H9 (cell line): ENCODE measurements around the gene HTRA1. TPM values are rescaled to one million over a fixed set of nuclear protein-coding genes. Genes with fewer than 3 reads are reported as not detected.

Experiments used
- DNase-seq: peaks from one replicate; pipeline ENCODE4 v3.0.0-alpha.2; 2017
- H2AFZ ChIP-seq: one replicate; pipeline ENCODE4 v1.6.1; 2013; ENCODE audit warnings: mild to moderate bottlenecking, low read length, control low read depth, moderate library complexity
- H2AK5ac ChIP-seq: 2 replicates; pipeline ENCODE4 v1.6.1; 2013; ENCODE audit warnings: low read length, control low read depth, mixed read lengths; ENCODE audit not compliant: insufficient read length
- H2BK120ac ChIP-seq: one replicate; pipeline ENCODE4 v1.6.1; 2013; ENCODE audit warnings: low read depth, mild to moderate bottlenecking, low read length, control low read depth, inconsistent platforms; ENCODE audit not compliant: poor library complexity, severe bottlenecking
- H2BK12ac ChIP-seq: 2 replicates; pipeline ENCODE4 v1.6.1; 2013; ENCODE audit warnings: low read length, control low read depth, mixed read lengths, low read depth; ENCODE audit not compliant: insufficient read length
- H2BK15ac ChIP-seq: 2 replicates; pipeline ENCODE4 v1.6.1; 2013; ENCODE audit warnings: low read depth, low read length, control low read depth
- H2BK20ac ChIP-seq: one replicate; pipeline ENCODE4 v1.6.1; 2013; ENCODE audit warnings: low read depth, mild to moderate bottlenecking, low read length, control low read depth, inconsistent platforms; ENCODE audit not compliant: poor library complexity, severe bottlenecking
- H2BK5ac ChIP-seq: 2 replicates; pipeline ENCODE4 v1.6.1; 2013; ENCODE audit warnings: low read length, control low read depth, mixed read lengths; ENCODE audit not compliant: insufficient read length
- H3K14ac ChIP-seq: 2 replicates; pipeline ENCODE4 v1.6.1; 2013; ENCODE audit warnings: low read length, control low read depth; ENCODE audit not compliant: insufficient read depth
- H3K18ac ChIP-seq: 2 replicates; pipeline ENCODE4 v1.6.1; 2013; ENCODE audit warnings: low read depth, mild to moderate bottlenecking, mixed read lengths, low read length, control low read depth; ENCODE audit not compliant: insufficient read length
- H3K23ac ChIP-seq: 2 replicates; pipeline ENCODE4 v1.6.1; 2013; ENCODE audit warnings: low read length, control low read depth, mixed read lengths, low read depth; ENCODE audit not compliant: insufficient read length
- H3K23me2 ChIP-seq: 2 replicates; pipeline ENCODE4 v1.6.1; 2013; ENCODE audit warnings: low read depth, mild to moderate bottlenecking, mixed read lengths, low read length, control low read depth; ENCODE audit not compliant: insufficient read length, poor library complexity, severe bottlenecking
- H3K27ac ChIP-seq: 2 replicates; pipeline ENCODE4 v1.5.1; 2013; ENCODE audit warnings: low read length, control low read depth, mixed read lengths, low read depth; ENCODE audit not compliant: insufficient read length
- H3K27me3 ChIP-seq: 2 replicates; pipeline ENCODE4 v1.6.1; 2013; ENCODE audit warnings: low read length, control low read depth, inconsistent platforms; ENCODE audit not compliant: insufficient read depth
- H3K4ac ChIP-seq: 2 replicates; pipeline ENCODE4 v1.6.1; 2013; ENCODE audit warnings: low read depth, mild to moderate bottlenecking, control low read depth, inconsistent platforms, low read length, moderate library complexity
- H3K4me1 ChIP-seq: 2 replicates; pipeline ENCODE4 v1.6.1; 2013; ENCODE audit warnings: low read length, control low read depth, inconsistent platforms; ENCODE audit not compliant: insufficient read depth
- H3K4me2 ChIP-seq: 2 replicates; pipeline ENCODE4 v1.6.1; 2013; ENCODE audit warnings: low read length, control low read depth, mixed read lengths; ENCODE audit not compliant: insufficient read length, insufficient read depth
- H3K56ac ChIP-seq: 2 replicates; pipeline ENCODE4 v1.6.1; 2013; ENCODE audit warnings: low read depth, mild to moderate bottlenecking, mixed read lengths, low read length, control low read depth; ENCODE audit not compliant: insufficient read length
- H3K79me1 ChIP-seq: 2 replicates; pipeline ENCODE4 v1.6.1; 2013; ENCODE audit warnings: low read depth, mild to moderate bottlenecking, moderate library complexity, low read length, control low read depth, inconsistent platforms; ENCODE audit not compliant: insufficient read depth, poor library complexity, severe bottlenecking
- H3K79me2 ChIP-seq: 2 replicates; pipeline ENCODE4 v1.6.1; 2013; ENCODE audit warnings: low read length, control low read depth, inconsistent platforms; ENCODE audit not compliant: insufficient read depth
- H3K9ac ChIP-seq: 2 replicates; pipeline ENCODE4 v1.6.1; 2013; ENCODE audit warnings: low read length, control low read depth, mixed read lengths; ENCODE audit not compliant: insufficient read length; ENCODE audit errors: extremely low read depth
- H3K9me3 ChIP-seq: one replicate; pipeline ENCODE4 v1.6.1; 2013; ENCODE audit warnings: low read depth, low read length, inconsistent platforms; ENCODE audit not compliant: control insufficient read depth
- H3T11ph ChIP-seq: one replicate; pipeline ENCODE4 v1.6.1; 2013; ENCODE audit warnings: mild to moderate bottlenecking, low read length, control low read depth, inconsistent platforms
- H4K20me1 ChIP-seq: one replicate; pipeline ENCODE4 v1.6.1; 2013; ENCODE audit not compliant: control insufficient read depth, insufficient read length, insufficient read depth
- H4K5ac ChIP-seq: 2 replicates; pipeline ENCODE4 v1.6.1; 2013; ENCODE audit warnings: low read depth, mild to moderate bottlenecking, mixed read lengths, low read length, control low read depth; ENCODE audit not compliant: insufficient read length
- H4K8ac ChIP-seq: replicated peaks from 2 replicates; pipeline ENCODE4 v1.6.1; 2013; ENCODE audit warnings: low read length, control low read depth, mixed read lengths, low read depth; ENCODE audit not compliant: insufficient read length
- H4K91ac ChIP-seq: 2 replicates; pipeline ENCODE4 v1.6.1; 2013; ENCODE audit warnings: low read depth, mild to moderate bottlenecking, moderate library complexity, mixed read lengths, low read length, control low read depth; ENCODE audit not compliant: insufficient read length
- H3K27ac Mint-ChIP-seq, 3 experiments: 2 replicates in 2 of 3; 3 replicates in 1 of 3; pipeline ENCODE4 v1.8.0; 2020 to 2021; ENCODE audit warnings: mixed read lengths in 3 of 3, mild to moderate bottlenecking in 1 of 3, moderate library complexity in 1 of 3
- H3K27me3 Mint-ChIP-seq: 2 replicates; pipeline ENCODE4 v1.8.0; 2021; ENCODE audit warnings: low read depth, mild to moderate bottlenecking, moderate library complexity, mixed read lengths
- H3K36me3 Mint-ChIP-seq, 3 experiments: 2 replicates in 2 of 3; 3 replicates in 1 of 3; pipeline ENCODE4 v1.8.0; 2020 to 2021; ENCODE audit warnings: low read depth in 3 of 3, mixed read lengths in 3 of 3; ENCODE audit not compliant: insufficient read depth in 1 of 3
- H3K4me1 Mint-ChIP-seq, 2 experiments: 2 replicates each; pipeline ENCODE4 v1.8.0; 2020; ENCODE audit warnings: mixed read lengths in 2 of 2
- H3K4me3 Mint-ChIP-seq, 2 experiments: 2 replicates in 1 of 2; 3 replicates in 1 of 2; pipeline ENCODE4 v1.8.0; 2020 to 2021; ENCODE audit warnings: mild to moderate bottlenecking in 2 of 2, mixed read lengths in 2 of 2, moderate library complexity in 1 of 2
- H3K9me3 Mint-ChIP-seq, 2 experiments: 2 replicates in 1 of 2; 3 replicates in 1 of 2; pipeline ENCODE4 v1.8.0; 2020; ENCODE audit warnings: mild to moderate bottlenecking in 2 of 2, mixed read lengths in 2 of 2, moderate library complexity in 1 of 2
- WGBS: extraction: QIAGEN DNeasy Blood & Tissue Kit; methylation state at CpG from one replicate; pipeline ENCODE4 v1.1.7; 2013; ENCODE audit warnings: missing lambda C conversion rate, low lambda C conversion rate, mixed read lengths; ENCODE audit not compliant: insufficient read length; ENCODE audit errors: extremely low coverage; 5-methylcytosine and 5-hydroxymethylcytosine counted together
- total RNA-seq: library from RNA; stranded (reverse); gene quantifications from 2 replicates; pipeline ENCODE4 v1.2.1, GENCODE V29; 2021
- TF ChIP-seq, protein P1 (sequence below): fragments of 200-600 bp; sonication (generic); conservative IDR thresholded peaks from 3 replicates; pipeline ENCODE4 v1.8.0; 2021; ENCODE audit warnings: antibody characterized with exemption, mild to moderate bottlenecking

Gene HTRA1
- total RNA-seq, 1 experiment from 2014 or later = 11.1 TPM

DNA sequence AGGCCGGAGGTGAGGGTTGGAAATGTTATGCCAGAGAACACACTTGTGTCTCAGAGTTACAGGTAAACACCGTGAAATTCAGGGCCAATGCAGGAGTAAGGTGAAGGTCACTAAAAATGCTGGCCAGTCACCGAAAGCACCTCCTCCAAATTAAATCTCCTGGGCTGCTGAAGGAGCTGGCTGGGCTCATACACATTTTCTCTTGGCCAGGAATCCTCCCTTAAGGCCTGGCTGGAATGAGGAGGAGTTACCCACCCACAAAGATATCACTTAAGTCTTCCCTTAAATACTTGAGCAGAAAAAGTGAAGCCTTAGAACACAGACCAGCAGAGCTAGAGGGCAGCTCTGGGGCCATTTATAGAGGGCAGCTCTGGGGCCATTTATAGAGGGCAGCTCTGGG, 46.3 kb downstream of the HTRA1 start:
- TF ChIP-seq, protein P1, sequence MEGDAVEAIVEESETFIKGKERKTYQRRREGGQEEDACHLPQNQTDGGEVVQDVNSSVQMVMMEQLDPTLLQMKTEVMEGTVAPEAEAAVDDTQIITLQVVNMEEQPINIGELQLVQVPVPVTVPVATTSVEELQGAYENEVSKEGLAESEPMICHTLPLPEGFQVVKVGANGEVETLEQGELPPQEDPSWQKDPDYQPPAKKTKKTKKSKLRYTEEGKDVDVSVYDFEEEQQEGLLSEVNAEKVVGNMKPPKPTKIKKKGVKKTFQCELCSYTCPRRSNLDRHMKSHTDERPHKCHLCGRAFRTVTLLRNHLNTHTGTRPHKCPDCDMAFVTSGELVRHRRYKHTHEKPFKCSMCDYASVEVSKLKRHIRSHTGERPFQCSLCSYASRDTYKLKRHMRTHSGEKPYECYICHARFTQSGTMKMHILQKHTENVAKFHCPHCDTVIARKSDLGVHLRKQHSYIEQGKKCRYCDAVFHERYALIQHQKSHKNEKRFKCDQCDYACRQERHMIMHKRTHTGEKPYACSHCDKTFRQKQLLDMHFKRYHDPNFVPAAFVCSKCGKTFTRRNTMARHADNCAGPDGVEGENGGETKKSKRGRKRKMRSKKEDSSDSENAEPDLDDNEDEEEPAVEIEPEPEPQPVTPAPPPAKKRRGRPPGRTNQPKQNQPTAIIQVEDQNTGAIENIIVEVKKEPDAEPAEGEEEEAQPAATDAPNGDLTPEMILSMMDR = no peak
- H4K8ac ChIP-seq = no peak overlapping the region
- no peak overlapping the region for H3K27ac Mint-ChIP-seq
- H3K27me3 ChIP-seq = no peaks in the 10 kb centered on the region
- no peaks in the 10 kb centered on the region for H4K20me1 ChIP-seq
- no peak overlapping the region for H2BK12ac ChIP-seq
- no peak overlapping the region for H2AFZ ChIP-seq
- no peak overlapping the region for H3K4me2 ChIP-seq
- no CpG with 5 or more reads among the region's 3 CpGs for WGBS
- no peaks in the 10 kb centered on the region; a peak in 1 of 7 replicates for H3K36me3 Mint-ChIP-seq
- no peaks in the 10 kb centered on the region for H3K79me2 ChIP-seq
- no peak overlapping the region for H4K91ac ChIP-seq
- H3K4ac ChIP-seq = no peak overlapping the region
- no peak for DNase-seq
- no peak overlapping the region for H2BK120ac ChIP-seq
- no peak overlapping the region for H2BK5ac ChIP-seq
- H3T11ph ChIP-seq = no peak overlapping the region
- no peaks in the 10 kb centered on the region for H3K9me3 Mint-ChIP-seq
- no peaks in the 10 kb centered on the region for H3K23me2 ChIP-seq
- H3K4me1 Mint-ChIP-seq = peaks cover 0 to 6% of the 10 kb centered on the region in 2 experiments; a peak in 1 of 4 replicates
- H3K23ac ChIP-seq = no peak overlapping the region
- no peak overlapping the region for H2BK15ac ChIP-seq
- H2AK5ac ChIP-seq = no peak overlapping the region
- no peak overlapping the region for H4K5ac ChIP-seq
- H3K27me3 Mint-ChIP-seq = peaks cover 2% of the 10 kb centered on the region; the same call in 1 of the 2 replicates
- H3K18ac ChIP-seq = no peak overlapping the region
- H3K4me3 Mint-ChIP-seq = no peak overlapping the region
- no peaks in the 10 kb centered on the region for H3K9me3 ChIP-seq
- no peaks in the 10 kb centered on the region for H3K79me1 ChIP-seq
- H2BK20ac ChIP-seq = no peak overlapping the region
- H3K27ac ChIP-seq = no peak overlapping the region
- H3K14ac ChIP-seq = no peak overlapping the region
- no peak overlapping the region for H3K9ac ChIP-seq
- H3K4me1 ChIP-seq = no peaks in the 10 kb centered on the region
- H3K56ac ChIP-seq = no peak overlapping the region
